Neural progenitor cell (in vitro differentiated cells): Measurements from ENCODE around the gene ACYP2. TPM values are rescaled to one million over a fixed set of nuclear protein-coding genes. Genes with fewer than 3 reads are reported as not detected.
A peak's percentile ranks its signal among the peaks of the same experiment; 100 is the strongest.

Experiments used
- DNase-seq: peaks from one replicate; pipeline ENCODE4 v3.0.0-alpha.2; 2016; ENCODE audit warnings: low spot score
- H2AFZ ChIP-seq: fragments of 200-600 bp; sonication (generic); replicated peaks from 2 replicates; pipeline ENCODE4 v1.6.1; 2016; ENCODE audit warnings: antibody characterized with exemption
- H3F3A ChIP-seq: fragments of 200-600 bp; sonication (generic); 2 replicates; pipeline ENCODE4 v1.6.1; 2016; ENCODE audit warnings: antibody characterized with exemption, low read depth
- H3K27ac ChIP-seq: fragments of 200-600 bp; sonication (generic); 2 replicates; pipeline ENCODE4 v1.5.1; 2016; ENCODE audit warnings: mild to moderate bottlenecking
- H3K27me3 ChIP-seq: fragments of 200-600 bp; sonication (generic); 2 replicates; pipeline ENCODE4 v1.6.1; 2016; ENCODE audit warnings: mild to moderate bottlenecking, moderate library complexity
- H3K36me3 ChIP-seq: fragments of 200-600 bp; sonication (generic); 2 replicates; pipeline ENCODE4 v1.5.1; 2016
- H3K4me1 ChIP-seq: fragments of 200-600 bp; sonication (generic); 2 replicates; pipeline ENCODE4 v1.6.1; 2016; ENCODE audit warnings: mixed run types
- H3K4me2 ChIP-seq: fragments of 200-600 bp; sonication (generic); 2 replicates; pipeline ENCODE4 v1.6.1; 2016
- H3K4me3 ChIP-seq: fragments of 200-600 bp; sonication (generic); 2 replicates; pipeline ENCODE4 v1.5.1; 2016
- H3K79me2 ChIP-seq: fragments of 200-600 bp; sonication (generic); 2 replicates; pipeline ENCODE4 v1.6.1; 2016; ENCODE audit warnings: low read depth
- H3K9ac ChIP-seq: fragments of 200-600 bp; sonication (generic); 2 replicates; pipeline ENCODE4 v1.6.1; 2016
- H3K9me3 ChIP-seq: fragments of 200-600 bp; sonication (generic); 2 replicates; pipeline ENCODE4 v1.5.1; 2016; ENCODE audit warnings: low read depth
- H4K20me1 ChIP-seq: fragments of 200-600 bp; sonication (generic); 2 replicates; pipeline ENCODE4 v1.6.1; 2016; ENCODE audit warnings: low read depth
- H3K27ac Mint-ChIP-seq: 3 replicates; pipeline ENCODE4 v1.8.0; 2021; ENCODE audit warnings: mixed read lengths
- H3K27me3 Mint-ChIP-seq: 2 replicates; pipeline ENCODE4 v1.8.0; 2022; ENCODE audit warnings: low read depth, mild to moderate bottlenecking, inconsistent platforms, moderate library complexity, mixed read lengths; ENCODE audit not compliant: insufficient read depth
- H3K36me3 Mint-ChIP-seq: 3 replicates; pipeline ENCODE4 v1.8.0; 2021; ENCODE audit warnings: mixed read lengths
- H3K4me1 Mint-ChIP-seq: 3 replicates; pipeline ENCODE4 v1.8.0; 2021; ENCODE audit warnings: mixed read lengths
- H3K4me3 Mint-ChIP-seq: 3 replicates; pipeline ENCODE4 v1.8.0; 2021; ENCODE audit warnings: mild to moderate bottlenecking, moderate library complexity, mixed read lengths
- H3K9me3 Mint-ChIP-seq: 3 replicates; pipeline ENCODE4 v1.8.0; 2020; ENCODE audit warnings: mixed read lengths
- CTCF ChIP-seq: fragments of 200-600 bp; sonication (generic); IDR thresholded peaks from 2 replicates; pipeline ENCODE4 v1.5.1; 2017; ENCODE audit warnings: antibody characterized with exemption, mild to moderate bottlenecking
- EZH2 ChIP-seq: fragments of 200-600 bp; sonication (generic); IDR thresholded peaks from 2 replicates; pipeline ENCODE4 v1.6.1; 2017; ENCODE audit warnings: antibody characterized with exemption, mild to moderate bottlenecking, moderate library complexity
- EZH2phosphoT487 ChIP-seq: fragments of 200-600 bp; sonication (generic); IDR thresholded peaks from 2 replicates; pipeline ENCODE4 v1.6.1; 2017; ENCODE audit warnings: antibody characterized with exemption
- total RNA-seq: library from RNA; depleted of rRNA; stranded (reverse); fragments of >200 nt; gene quantifications from 2 replicates; pipeline ENCODE4 v1.2.3, GENCODE V29; 2015; ENCODE audit warnings: low replicate concordance

Gene ACYP2
- total RNA-seq, 1 donor from 2014 or later = 9.7 TPM

GRCh38 chr2:54330926-54331835 lies 215.8 kb downstream of the ACYP2 start:
- H2AFZ ChIP-seq = peak overlapping the region; percentile 94
- no peak for DNase-seq
- no peaks in the 10 kb centered on the region for H3K9me3 ChIP-seq
- no peaks in the 10 kb centered on the region for H3K36me3 ChIP-seq
- TF ChIP-seq EZH2 (peak; percentile 9), EZH2phosphoT487 (no peak)
- Mint-ChIP-seq H3K27me3 (peaks cover 3% of the 10 kb centered on the region), H3K36me3 (no peaks in the 10 kb centered on the region), H3K4me3 (peak overlapping the region; percentile 88), H3K4me1 (peaks cover 13% of the 10 kb centered on the region), H3K27ac (peak overlapping the region; percentile 30), H3K9me3 (peaks cover 2% of the 10 kb centered on the region)
- peaks cover 13% of the 10 kb centered on the region for H3K4me1 ChIP-seq
- peaks cover 42% of the 10 kb centered on the region for H3K27me3 ChIP-seq
- peaks cover 11% of the 10 kb centered on the region for H3F3A ChIP-seq
- no peaks in the 10 kb centered on the region for H4K20me1 ChIP-seq
- H3K4me2 ChIP-seq = peak overlapping the region; percentile 81
- H3K4me3 ChIP-seq = peak overlapping the region; percentile 45
- no peaks in the 10 kb centered on the region for H3K79me2 ChIP-seq
- H3K27ac ChIP-seq = no peak overlapping the region
- no peak overlapping the region for H3K9ac ChIP-seq

- no peak overlapping the region for H3K4me3 ChIP-seq
- H4K20me1 ChIP-seq = no peaks in the 10 kb centered on the region
- peak overlapping the region; percentile 42 for H3K4me3 Mint-ChIP-seq
- no peak for DNase-seq
- H3K27me3 Mint-ChIP-seq = peaks cover 3% of the 10 kb centered on the region
- peaks cover 13% of the 10 kb centered on the region for H3K4me1 Mint-ChIP-seq
- no peaks in the 10 kb centered on the region for H3K36me3 ChIP-seq
- no peak overlapping the region for H3K27ac Mint-ChIP-seq
- no peak overlapping the region for H3K9ac ChIP-seq
- H3K4me2 ChIP-seq = no peak overlapping the region
- no peak overlapping the region for H2AFZ ChIP-seq
- peaks cover 11% of the 10 kb centered on the region for H3F3A ChIP-seq
- H3K9me3 ChIP-seq = no peaks in the 10 kb centered on the region
- H3K27me3 ChIP-seq = peaks cover 42% of the 10 kb centered on the region
- no peaks in the 10 kb centered on the region for H3K9me3 Mint-ChIP-seq
- no peaks in the 10 kb centered on the region for H3K36me3 Mint-ChIP-seq
- H3K27ac ChIP-seq = no peak overlapping the region
- no peaks in the 10 kb centered on the region for H3K79me2 ChIP-seq
- TF ChIP-seq EZH2 (no peak), CTCF (no peak), EZH2phosphoT487 (no peak)
- peaks cover 13% of the 10 kb centered on the region for H3K4me1 ChIP-seq
These were observed 217.0 kb downstream of the ACYP2 start for GRCh38 chr2:54332386-54332785.

- Histone ChIP-seq H3F3A (no peaks in the 10 kb centered on the region), H3K4me2 (no peak overlapping the region), H4K20me1 (no peaks in the 10 kb centered on the region), H3K4me1 (no peaks in the 10 kb centered on the region), H2AFZ (no peak overlapping the region), H3K79me2 (no peaks in the 10 kb centered on the region), H3K9me3 (no peaks in the 10 kb centered on the region), H3K9ac (no peak overlapping the region), H3K36me3 (no peaks in the 10 kb centered on the region), H3K27me3 (peaks cover 21% of the 10 kb centered on the region), H3K27ac (no peak overlapping the region), H3K4me3 (no peak overlapping the region)
- Mint-ChIP-seq H3K4me3 (no peak overlapping the region), H3K36me3 (no peaks in the 10 kb centered on the region), H3K9me3 (no peaks in the 10 kb centered on the region), H3K27me3 (peaks cover 3% of the 10 kb centered on the region), H3K27ac (no peak overlapping the region), H3K4me1 (peaks cover 1% of the 10 kb centered on the region)
- DNase-seq = no peak
- TF ChIP-seq CTCF (no peak), EZH2phosphoT487 (no peak), EZH2 (no peak)
These were observed 220.9 kb downstream of the ACYP2 start for GRCh38 chr2:54336136-54336976.
